ENCODE results near the gene WARS2. TPM values are rescaled to one million over a fixed set of nuclear protein-coding genes. Genes with fewer than 3 reads are reported as not detected.
"Not testable (repeated sequence)": the region's sequence is repeated elsewhere in the genome, so short reads cannot be mapped to it uniquely, and the experiment has no call there.

WARS2 gene
- 10 to 100 TPM; 18.5 to 21.6 TPM for total RNA-seq

DNA sequence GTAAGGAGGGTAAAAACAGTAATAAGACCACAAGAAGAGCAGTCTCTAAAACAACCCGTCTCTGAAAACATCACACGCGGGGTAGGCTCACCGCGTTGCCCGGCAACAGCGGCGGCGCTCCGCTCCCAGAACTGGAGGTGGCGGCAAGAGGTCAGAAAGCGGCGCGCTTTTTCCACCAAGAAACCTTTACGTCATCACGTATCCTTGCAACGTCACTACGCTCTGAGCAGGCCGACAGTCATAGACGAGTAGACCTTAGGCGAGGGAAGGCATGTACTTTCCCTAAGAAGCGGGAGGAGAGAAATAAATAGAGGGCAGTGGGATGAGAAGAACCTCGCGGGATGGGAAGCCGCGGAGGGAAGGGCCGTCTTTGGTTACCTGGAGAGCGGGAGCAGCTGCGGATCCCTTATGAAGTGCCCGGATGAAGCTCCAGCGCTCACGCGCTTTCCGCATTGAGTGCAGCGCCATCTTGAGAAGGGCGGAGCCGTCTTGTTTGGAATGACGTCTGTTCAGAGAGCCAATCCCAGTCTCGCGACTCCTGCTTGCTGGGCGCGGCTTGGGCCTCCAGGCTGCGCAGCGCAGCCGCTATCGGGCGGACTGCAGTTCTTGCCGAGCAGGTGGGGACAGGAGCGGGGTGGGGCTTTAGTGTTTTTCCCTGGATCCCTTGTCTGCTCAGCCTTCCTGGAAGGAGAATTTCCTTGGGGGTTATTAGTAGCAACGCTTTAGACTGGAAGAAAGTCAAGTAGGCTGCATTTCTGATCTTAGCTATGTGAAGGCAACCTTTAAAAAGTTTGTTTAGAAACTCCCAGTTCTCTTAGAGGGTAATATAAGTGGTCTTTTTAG, at the start of gene WARS2:
WARS2 (minus strand) TSS at position 477 of the 843 bp plus-strand sequence; CDS start at position 468, 9 bp downstream.
- no peak within 1 kb of the TSS for H3K27ac Mint-ChIP-seq
- peaks cover 28% of the 10 kb centered on the region for H3K36me3 Mint-ChIP-seq (ENCODE audit: low read depth)
- peak; percentile 92 for ATAC-seq (replicated peaks)
- H3K9me3 Mint-ChIP-seq: no peaks in the 10 kb centered on the region
- no peak within 1 kb of the TSS for H3K4me3 Mint-ChIP-seq
- no peaks in the 10 kb centered on the region for H3K27me3 Mint-ChIP-seq
- H3K4me1 Mint-ChIP-seq: peaks cover 21% of the 10 kb centered on the region

GRCh38 chr1:119188926-119189325, 48.5 kb upstream of the WARS2 start:
- Mint-ChIP-seq H3K36me3 (ENCODE audit: low read depth) (peaks cover 51% of the 10 kb centered on the region), H3K9me3 (peaks cover 6% of the 10 kb centered on the region), H3K27me3 (no peaks in the 10 kb centered on the region), H3K4me3 (no peak overlapping the region), H3K27ac (no peak overlapping the region), H3K4me1 (peaks cover 4% of the 10 kb centered on the region)
- ATAC-seq (replicated peaks): no peak

DNA sequence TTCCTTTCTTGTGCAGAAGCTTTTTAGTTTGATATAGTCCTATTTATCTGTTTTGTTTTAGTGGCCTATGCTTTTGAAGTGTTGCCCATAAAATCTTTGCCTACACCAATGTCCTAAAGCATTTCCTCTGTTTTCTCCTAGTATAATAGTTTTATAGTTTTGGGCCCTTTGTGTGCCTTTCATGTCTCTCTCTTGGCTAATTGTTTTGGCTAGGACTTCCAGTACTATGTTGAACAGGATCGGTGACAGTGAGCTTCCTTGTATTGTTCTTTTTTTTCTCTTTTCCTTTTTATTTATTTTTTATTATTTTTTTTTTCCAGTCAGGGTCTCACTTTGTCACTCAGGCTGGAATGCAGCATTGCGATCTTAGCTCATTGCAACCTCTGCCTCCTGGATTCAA, 47.0 kb upstream of the WARS2 start:
- peaks cover 51% of the 10 kb centered on the region for H3K36me3 Mint-ChIP-seq (ENCODE audit: low read depth)
- H3K4me3 Mint-ChIP-seq: no peak overlapping the region

GRCh38 chr1:119186471-119186870, 46.0 kb upstream of the WARS2 start:
- Mint-ChIP-seq H3K4me1 (peaks cover 4% of the 10 kb centered on the region), H3K36me3 (ENCODE audit: low read depth) (peaks cover 51% of the 10 kb centered on the region), H3K27me3 (no peaks in the 10 kb centered on the region), H3K27ac (no peak overlapping the region), H3K9me3 (peaks cover 6% of the 10 kb centered on the region), H3K4me3 (no peak overlapping the region)
- ATAC-seq (replicated peaks): no peak

More for the DNA sequence above, 47.0 kb upstream of the WARS2 start:
- H3K9me3 Mint-ChIP-seq: peaks cover 6% of the 10 kb centered on the region
- no peak overlapping the region for H3K27ac Mint-ChIP-seq
- no peak for ATAC-seq (replicated peaks)
- no peaks in the 10 kb centered on the region for H3K27me3 Mint-ChIP-seq
- peaks cover 4% of the 10 kb centered on the region for H3K4me1 Mint-ChIP-seq

GRCh38 chr1:119184972-119185371, 44.5 kb upstream of the WARS2 start:
- Mint-ChIP-seq H3K27me3 (no peaks in the 10 kb centered on the region), H3K27ac (no peak overlapping the region), H3K36me3 (ENCODE audit: low read depth) (peaks cover 39% of the 10 kb centered on the region), H3K4me1 (peaks cover 4% of the 10 kb centered on the region), H3K4me3 (no peak overlapping the region), H3K9me3 (peaks cover 6% of the 10 kb centered on the region)
- ATAC-seq (replicated peaks): no peak

GRCh38 chr1:119181218-119181617, 40.8 kb upstream of the WARS2 start:
- Mint-ChIP-seq H3K36me3 (ENCODE audit: low read depth) (peaks cover 16% of the 10 kb centered on the region), H3K4me1 (no peaks in the 10 kb centered on the region), H3K27me3 (no peaks in the 10 kb centered on the region), H3K27ac (no peak overlapping the region), H3K4me3 (no peak overlapping the region), H3K9me3 (peaks cover 8% of the 10 kb centered on the region)
- no peak for ATAC-seq (replicated peaks)

DNA sequence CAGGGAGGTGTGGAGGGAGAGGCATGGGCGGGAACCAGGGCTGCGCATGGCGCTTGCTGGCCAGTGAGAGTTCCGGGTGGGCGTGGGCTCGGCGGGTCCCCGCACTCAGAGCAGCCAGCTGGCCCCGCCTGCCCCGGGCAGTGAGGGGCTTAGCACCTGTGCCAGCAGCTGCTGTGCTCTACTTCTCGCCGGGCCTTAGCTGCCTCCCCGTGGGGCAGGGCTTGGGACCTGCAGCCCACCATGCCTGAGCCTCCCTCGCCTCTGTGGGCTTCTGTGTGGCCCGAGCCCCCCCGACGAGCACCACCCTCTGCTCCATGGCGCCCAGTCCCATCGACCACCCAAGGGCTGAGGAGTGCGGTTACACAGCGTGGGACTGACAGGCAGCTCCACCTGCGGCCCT, 38.6 kb upstream of the WARS2 start:
- H3K27ac Mint-ChIP-seq: no peak overlapping the region
- peaks cover 19% of the 10 kb centered on the region for H3K36me3 Mint-ChIP-seq (ENCODE audit: low read depth)
- H3K27me3 Mint-ChIP-seq: no peaks in the 10 kb centered on the region
- no peak overlapping the region for H3K4me3 Mint-ChIP-seq
- peaks cover 8% of the 10 kb centered on the region for H3K9me3 Mint-ChIP-seq
- no peak for ATAC-seq (replicated peaks)
- no peaks in the 10 kb centered on the region for H3K4me1 Mint-ChIP-seq

GRCh38 chr1:119172927-119173326, 32.5 kb upstream of the WARS2 start:
- H3K4me3 Mint-ChIP-seq; H3K9me3 Mint-ChIP-seq; H3K27ac Mint-ChIP-seq; ATAC-seq (replicated peaks); H3K4me1 Mint-ChIP-seq; H3K27me3 Mint-ChIP-seq: not testable (repeated sequence)
- H3K36me3 Mint-ChIP-seq (ENCODE audit: low read depth): peaks cover 45% of the 10 kb centered on the region

GRCh38 chr1:119171381-119172010, 31.0 kb upstream of the WARS2 start:
- not testable (repeated sequence) for H3K9me3 Mint-ChIP-seq; H3K4me3 Mint-ChIP-seq; H3K4me1 Mint-ChIP-seq; ATAC-seq (replicated peaks); H3K27me3 Mint-ChIP-seq; H3K27ac Mint-ChIP-seq
- peaks cover 51% of the 10 kb centered on the region for H3K36me3 Mint-ChIP-seq (ENCODE audit: low read depth)

- Mint-ChIP-seq H3K27me3 (no peaks in the 10 kb centered on the region), H3K4me1 (no peaks in the 10 kb centered on the region), H3K4me3 (no peak overlapping the region), H3K36me3 (ENCODE audit: low read depth) (peaks cover 75% of the 10 kb centered on the region), H3K9me3 (no peaks in the 10 kb centered on the region), H3K27ac (no peak overlapping the region)
- no peak for ATAC-seq (replicated peaks)
Observed at GRCh38 chr1:119163396-119163795, 22.9 kb upstream of the WARS2 start.

- Mint-ChIP-seq H3K27ac (no peak overlapping the region), H3K27me3 (no peaks in the 10 kb centered on the region), H3K9me3 (no peaks in the 10 kb centered on the region), H3K4me3 (no peak overlapping the region), H3K4me1 (peaks cover 3% of the 10 kb centered on the region), H3K36me3 (ENCODE audit: low read depth) (peaks cover 87% of the 10 kb centered on the region)
- ATAC-seq (replicated peaks): no peak
Observed at GRCh38 chr1:119160866-119161265, 20.4 kb upstream of the WARS2 start.

DNA sequence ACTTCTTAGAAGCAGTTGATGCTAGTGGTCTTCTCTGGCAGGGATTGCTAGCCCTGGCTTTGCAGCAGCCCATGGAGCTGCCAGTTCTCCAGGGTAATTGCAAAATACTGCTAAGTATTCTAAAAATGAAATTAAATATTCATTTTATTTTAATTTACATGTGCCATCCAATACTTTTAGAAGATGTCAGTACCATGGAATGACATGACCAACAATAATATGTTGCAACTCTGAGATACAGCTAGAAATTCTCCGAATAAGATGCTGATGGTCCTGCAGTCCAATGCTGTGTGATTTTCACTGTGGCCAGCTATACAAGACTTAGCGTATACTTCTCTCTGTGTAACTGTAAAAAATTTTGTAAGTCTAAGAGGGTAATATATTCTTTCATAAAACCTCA, 20.0 kb upstream of the WARS2 start:
- no peak overlapping the region for H3K27ac Mint-ChIP-seq
- peaks cover 4% of the 10 kb centered on the region for H3K4me1 Mint-ChIP-seq
- H3K9me3 Mint-ChIP-seq: no peaks in the 10 kb centered on the region
- H3K4me3 Mint-ChIP-seq: no peak overlapping the region
- ATAC-seq (replicated peaks): no peak
- H3K36me3 Mint-ChIP-seq (ENCODE audit: low read depth): peaks cover 89% of the 10 kb centered on the region
- no peaks in the 10 kb centered on the region for H3K27me3 Mint-ChIP-seq

- H3K4me1 Mint-ChIP-seq: peaks cover 7% of the 10 kb centered on the region
- no peaks in the 10 kb centered on the region for H3K9me3 Mint-ChIP-seq
- no peak for ATAC-seq (replicated peaks)
- no peak overlapping the region for H3K27ac Mint-ChIP-seq
- peaks cover 89% of the 10 kb centered on the region for H3K36me3 Mint-ChIP-seq (ENCODE audit: low read depth)
- no peaks in the 10 kb centered on the region for H3K27me3 Mint-ChIP-seq
- no peak overlapping the region for H3K4me3 Mint-ChIP-seq
Observed at GRCh38 chr1:119159966-119160365, 19.5 kb upstream of the WARS2 start.

GRCh38 chr1:119159111-119159510, 18.7 kb upstream of the WARS2 start:
- H3K27me3 Mint-ChIP-seq: no peaks in the 10 kb centered on the region
- H3K36me3 Mint-ChIP-seq (ENCODE audit: low read depth): peaks cover 91% of the 10 kb centered on the region
- no peak for ATAC-seq (replicated peaks)
- H3K4me1 Mint-ChIP-seq: peaks cover 11% of the 10 kb centered on the region
- no peak overlapping the region for H3K4me3 Mint-ChIP-seq
- no peak overlapping the region for H3K27ac Mint-ChIP-seq
- no peaks in the 10 kb centered on the region for H3K9me3 Mint-ChIP-seq

GRCh38 chr1:119156761-119157160, 16.3 kb upstream of the WARS2 start:
- not testable (repeated sequence) for H3K27ac Mint-ChIP-seq; H3K27me3 Mint-ChIP-seq; H3K4me3 Mint-ChIP-seq; H3K9me3 Mint-ChIP-seq; ATAC-seq (replicated peaks)
- Mint-ChIP-seq H3K36me3 (ENCODE audit: low read depth) (peaks cover 91% of the 10 kb centered on the region), H3K4me1 (peaks cover 13% of the 10 kb centered on the region)

All from activated T-helper 17 cell treated with anti-CD3 and anti-CD28 coated beads, Interleukin-2, amount 50 U/mL, for 72 hours (primary cell).